SU-DHL-6 (cell line): Measurements from ENCODE around the gene ASGR1.

Source experiments
- H2AFZ ChIP-seq: fragments of 200-600 bp; sonication (generic); 2 replicates; pipeline ENCODE4 v1.6.1; 2014; ENCODE audit warnings: low read depth, mild to moderate bottlenecking, moderate library complexity, mixed read lengths, antibody characterized with exemption, low read length; ENCODE audit not compliant: severe bottlenecking
- H3F3A ChIP-seq: fragments of 200-600 bp; shearing (Covaris generic); 2 replicates; pipeline ENCODE4 v1.6.0; 2016; ENCODE audit warnings: antibody characterized with exemption, mild to moderate bottlenecking; ENCODE audit not compliant: insufficient read depth
- H3K27ac ChIP-seq: fragments of 200-600 bp; sonication (generic); 2 replicates; pipeline ENCODE4 v1.5.1; 2016; ENCODE audit warnings: low read depth, mild to moderate bottlenecking, low read length, moderate library complexity, mixed read lengths
- H3K27me3 ChIP-seq: fragments of 200-600 bp; sonication (generic), shearing (Covaris generic); 2 replicates; pipeline ENCODE4 v1.6.0; 2014; ENCODE audit warnings: mild to moderate bottlenecking, low read length
- H3K36me3 ChIP-seq: fragments of 200-600 bp; sonication (generic); 2 replicates; pipeline ENCODE4 v1.6.1; 2014; ENCODE audit warnings: mild to moderate bottlenecking, low read length, mixed read lengths
- H3K4me2 ChIP-seq: fragments of 300-600, 200-600 bp; shearing (Covaris generic), sonication (generic); 2 replicates; pipeline ENCODE4 v1.6.0; 2014; ENCODE audit warnings: low read length, low read depth, mild to moderate bottlenecking; ENCODE audit not compliant: poor library complexity, severe bottlenecking
- H3K4me3 ChIP-seq: fragments of 200-600 bp; sonication (generic); 2 replicates; pipeline ENCODE4 v1.5.1; 2014; ENCODE audit warnings: antibody characterized with exemption, low read length, mild to moderate bottlenecking, mixed read lengths; ENCODE audit not compliant: insufficient read depth, poor library complexity, severe bottlenecking
- H3K79me2 ChIP-seq: fragments of 200-600 bp; sonication (generic); 2 replicates; pipeline ENCODE4 v1.6.1; 2014; ENCODE audit warnings: mild to moderate bottlenecking, low read length, moderate library complexity; ENCODE audit not compliant: insufficient read depth
- H3K9ac ChIP-seq: fragments of 200-600 bp; sonication (generic); 2 replicates; pipeline ENCODE4 v1.7.0; 2014; ENCODE audit warnings: mild to moderate bottlenecking, low read length
- H3K9me2 ChIP-seq: fragments of 200-600 bp; sonication (generic); replicated peaks from 2 replicates; pipeline ENCODE4 v1.6.1; 2014; ENCODE audit warnings: low read length; ENCODE audit not compliant: insufficient read depth
- H3K9me3 ChIP-seq: fragments of 200-600 bp; sonication (generic); 2 replicates; pipeline ENCODE4 v1.6.1; 2014; ENCODE audit warnings: low read length, mixed read lengths; ENCODE audit not compliant: insufficient read depth
- H4K20me1 ChIP-seq: fragments of 200-600 bp; sonication (generic); 2 replicates; pipeline ENCODE4 v1.6.1; 2014; ENCODE audit warnings: low read depth, mild to moderate bottlenecking, antibody characterized with exemption, low read length, moderate library complexity, mixed read lengths
- CTCF ChIP-seq: fragments of 200-600 bp; sonication (generic); IDR thresholded peaks from one replicate; pipeline ENCODE4 v1.5.1; 2017; ENCODE audit warnings: antibody characterized with exemption, mild to moderate bottlenecking, low read length, moderate library complexity; ENCODE audit not compliant: insufficient read depth, poor library complexity, severe bottlenecking
- EZH2phosphoT487 ChIP-seq: fragments of 200-600 bp; sonication (generic), shearing (Covaris generic); conservative IDR thresholded peaks from 2 replicates; pipeline ENCODE4 v1.6.1; 2018; ENCODE audit warnings: mild to moderate bottlenecking, antibody characterized with exemption, low read length, moderate library complexity, mixed read lengths

Gene ASGR1

GRCh38 chr17:7225711-7226331 is 46.7 kb upstream of the ASGR1 start:
- Histone ChIP-seq H3F3A (peaks cover 11% of the 10 kb centered on the region; the same call in 1 of the 2 replicates), H3K4me2 (no peak overlapping the region), H3K9ac (no peak overlapping the region), H3K4me3 (no peak overlapping the region), H3K27ac (no peak overlapping the region), H4K20me1 (no peaks in the 10 kb centered on the region), H3K9me3 (no peaks in the 10 kb centered on the region), H3K36me3 (no peaks in the 10 kb centered on the region), H3K27me3 (no peaks in the 10 kb centered on the region), H3K9me2 (no peaks in the 10 kb centered on the region), H2AFZ (no peak overlapping the region), H3K79me2 (peaks cover 10% of the 10 kb centered on the region)
- TF ChIP-seq EZH2phosphoT487 (no peak), CTCF (no peak)

- TF ChIP-seq EZH2phosphoT487 (no peak), CTCF (no peak)
- Histone ChIP-seq H3K9ac (no peak overlapping the region), H3K79me2 (no peaks in the 10 kb centered on the region), H3K4me2 (no peak overlapping the region), H3F3A (peaks cover 11% of the 10 kb centered on the region; the same call in 1 of the 2 replicates), H3K9me2 (no peaks in the 10 kb centered on the region), H3K4me3 (no peak overlapping the region), H3K36me3 (no peaks in the 10 kb centered on the region), H3K9me3 (no peaks in the 10 kb centered on the region), H2AFZ (no peak overlapping the region), H4K20me1 (no peaks in the 10 kb centered on the region), H3K27me3 (no peaks in the 10 kb centered on the region), H3K27ac (no peak overlapping the region)
Observed at GRCh38 chr17:7224661-7225111, 45.5 kb upstream of the ASGR1 start.

- Histone ChIP-seq H3K79me2 (no peaks in the 10 kb centered on the region), H3K36me3 (no peaks in the 10 kb centered on the region), H3K27ac (no peak overlapping the region), H3K9me2 (no peaks in the 10 kb centered on the region), H4K20me1 (no peaks in the 10 kb centered on the region), H3K9ac (no peak overlapping the region), H3K9me3 (no peaks in the 10 kb centered on the region), H3K4me2 (no peak overlapping the region), H3K27me3 (no peaks in the 10 kb centered on the region), H3K4me3 (no peak overlapping the region), H2AFZ (no peak overlapping the region), H3F3A (peaks cover 11% of the 10 kb centered on the region; the same call in 1 of the 2 replicates)
- TF ChIP-seq EZH2phosphoT487, result no peak
- TF ChIP-seq CTCF, result no peak
Observed at GRCh38 chr17:7224110-7224509, 44.9 kb upstream of the ASGR1 start.
